Nephron (organoid): Measurements from ENCODE around the gene SPA17.

ENCODE experiments used
- H3K27ac Mint-ChIP-seq, 3 experiments: 2 replicates each; pipeline ENCODE4 v1.8.0; 2020; ENCODE audit warnings: mixed read lengths in 3 of 3, mild to moderate bottlenecking in 2 of 3, moderate library complexity in 1 of 3
- H3K27me3 Mint-ChIP-seq: 2 replicates; pipeline ENCODE4 v1.8.0; 2021; ENCODE audit warnings: low read depth, mild to moderate bottlenecking, moderate library complexity, mixed read lengths
- H3K36me3 Mint-ChIP-seq: 2 replicates; pipeline ENCODE4 v1.8.0; 2020; ENCODE audit warnings: low read depth, mixed read lengths
- H3K4me1 Mint-ChIP-seq: 2 replicates; pipeline ENCODE4 v1.8.0; 2020; ENCODE audit warnings: mixed read lengths
- H3K4me3 Mint-ChIP-seq, 3 experiments: 2 replicates each; pipeline ENCODE4 v1.8.0; 2020; ENCODE audit warnings: mild to moderate bottlenecking in 3 of 3, mixed read lengths in 3 of 3, moderate library complexity in 2 of 3
- H3K9me3 Mint-ChIP-seq: 2 replicates; pipeline ENCODE4 v1.8.0; 2020; ENCODE audit warnings: mixed read lengths
- CTCF ChIP-seq, 3 experiments: fragments of 200-600 bp; sonication (generic); IDR thresholded peaks; one replicate each; pipeline ENCODE4 v1.5.0; 2021; ENCODE audit warnings: antibody characterized with exemption in 3 of 3; ENCODE audit not compliant: unreplicated experiment in 3 of 3

The SPA17 gene

GRCh38 chr11:124743050-124743449 lies 69.3 kb downstream of the SPA17 start:
- H3K9me3 Mint-ChIP-seq = no peaks in the 10 kb centered on the region
- H3K27me3 Mint-ChIP-seq = peaks cover 100% of the 10 kb centered on the region
- no peak overlapping the region for H3K4me3 Mint-ChIP-seq
- no peak for TF ChIP-seq CTCF (IDR thresholded peaks at IDR 0.05; ENCODE audit: unreplicated experiment in 3 of 3)
- H3K27ac Mint-ChIP-seq = peak overlapping the region in 1 of 3 experiments; percentile 70
- H3K4me1 Mint-ChIP-seq = peaks cover 30% of the 10 kb centered on the region
- H3K36me3 Mint-ChIP-seq = no peaks in the 10 kb centered on the region

- H3K27me3 Mint-ChIP-seq = peaks cover 100% of the 10 kb centered on the region
- no peaks in the 10 kb centered on the region for H3K9me3 Mint-ChIP-seq
- no peak overlapping the region for H3K27ac Mint-ChIP-seq
- peak overlapping the region; percentile 66 to 74 (median 68) for H3K4me3 Mint-ChIP-seq
- peaks cover 19% of the 10 kb centered on the region for H3K4me1 Mint-ChIP-seq
- TF ChIP-seq CTCF (IDR thresholded peaks at IDR 0.05; ENCODE audit: unreplicated experiment in 3 of 3) = no peak
- no peaks in the 10 kb centered on the region for H3K36me3 Mint-ChIP-seq
Observed at GRCh38 chr11:124745270-124745834, 71.6 kb downstream of the SPA17 start.

- Mint-ChIP-seq H3K4me3 (peak overlapping the region; percentile 82 to 85 (median 83)), H3K27ac (no peak overlapping the region), H3K9me3 (no peaks in the 10 kb centered on the region), H3K4me1 (peaks cover 19% of the 10 kb centered on the region), H3K27me3 (peaks cover 100% of the 10 kb centered on the region), H3K36me3 (no peaks in the 10 kb centered on the region)
- peak in 1 of 3 experiments; percentile 14 for TF ChIP-seq CTCF (IDR thresholded peaks at IDR 0.05; ENCODE audit: unreplicated experiment in 3 of 3)
Observed at GRCh38 chr11:124745835-124746620, 72.3 kb downstream of the SPA17 start.

- Mint-ChIP-seq H3K27ac (peak overlapping the region in 1 of 3 experiments; percentile 26), H3K9me3 (no peaks in the 10 kb centered on the region), H3K27me3 (peaks cover 100% of the 10 kb centered on the region), H3K36me3 (no peaks in the 10 kb centered on the region), H3K4me1 (peaks cover 19% of the 10 kb centered on the region), H3K4me3 (peak overlapping the region; percentile 82 to 85 (median 83))
- TF ChIP-seq CTCF (IDR thresholded peaks at IDR 0.05; ENCODE audit: unreplicated experiment in 3 of 3) = peak; percentile 31 to 48 (median 38)
Observed at GRCh38 chr11:124746621-124747243, 73.0 kb downstream of the SPA17 start.
